Measurements from ENCODE around the gene ITGB1. TPM values are rescaled to one million over a fixed set of nuclear protein-coding genes. Genes with fewer than 3 reads are reported as not detected.
"Not testable (repeated sequence)": the region's sequence is repeated elsewhere in the genome, so short reads cannot be mapped to it uniquely, and the experiment has no call there.

ITGB1 gene
- polyA plus RNA-seq, 4 donors, result 481 to 698 (median 568) TPM

DNA sequence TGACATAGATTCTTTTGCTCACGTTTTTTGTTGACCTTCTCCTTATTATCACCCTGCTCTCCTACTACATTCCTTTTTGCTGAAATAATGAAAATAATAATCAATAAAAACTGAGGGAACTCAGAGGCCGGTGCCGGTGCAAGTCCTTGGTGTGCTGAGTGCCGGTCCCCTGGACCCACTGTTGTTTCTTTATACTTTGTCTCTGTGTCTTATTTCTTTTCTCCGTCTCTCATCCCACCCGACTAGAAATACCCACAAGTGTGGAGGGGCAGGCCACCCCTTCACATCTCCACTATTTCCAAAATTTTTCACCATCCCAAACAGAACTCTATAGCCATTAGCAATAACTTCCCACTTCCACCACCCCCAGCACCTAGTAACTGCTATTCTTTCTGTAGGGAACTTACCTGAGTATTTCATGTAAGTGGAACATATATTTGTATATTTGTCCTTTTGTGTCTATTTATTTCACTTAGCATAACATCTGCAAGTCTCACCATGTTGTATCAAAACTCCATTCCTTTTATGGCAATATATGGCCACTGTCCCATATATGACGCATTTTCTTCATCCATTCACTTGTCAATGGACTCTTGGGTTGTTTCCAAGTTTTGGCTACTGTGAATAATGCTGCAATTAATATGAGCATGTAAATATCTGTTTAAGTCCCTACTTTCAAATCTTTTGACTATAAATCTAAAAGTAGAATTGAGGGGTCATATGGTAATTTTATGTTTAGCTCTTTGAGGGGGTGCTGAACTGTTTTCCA, 62.6 kb downstream of the ITGB1 start:
- not testable (repeated sequence) for DNase-seq (ENCODE audit: low read depth in 4 of 4, low spot score in 2 of 4)

DNA sequence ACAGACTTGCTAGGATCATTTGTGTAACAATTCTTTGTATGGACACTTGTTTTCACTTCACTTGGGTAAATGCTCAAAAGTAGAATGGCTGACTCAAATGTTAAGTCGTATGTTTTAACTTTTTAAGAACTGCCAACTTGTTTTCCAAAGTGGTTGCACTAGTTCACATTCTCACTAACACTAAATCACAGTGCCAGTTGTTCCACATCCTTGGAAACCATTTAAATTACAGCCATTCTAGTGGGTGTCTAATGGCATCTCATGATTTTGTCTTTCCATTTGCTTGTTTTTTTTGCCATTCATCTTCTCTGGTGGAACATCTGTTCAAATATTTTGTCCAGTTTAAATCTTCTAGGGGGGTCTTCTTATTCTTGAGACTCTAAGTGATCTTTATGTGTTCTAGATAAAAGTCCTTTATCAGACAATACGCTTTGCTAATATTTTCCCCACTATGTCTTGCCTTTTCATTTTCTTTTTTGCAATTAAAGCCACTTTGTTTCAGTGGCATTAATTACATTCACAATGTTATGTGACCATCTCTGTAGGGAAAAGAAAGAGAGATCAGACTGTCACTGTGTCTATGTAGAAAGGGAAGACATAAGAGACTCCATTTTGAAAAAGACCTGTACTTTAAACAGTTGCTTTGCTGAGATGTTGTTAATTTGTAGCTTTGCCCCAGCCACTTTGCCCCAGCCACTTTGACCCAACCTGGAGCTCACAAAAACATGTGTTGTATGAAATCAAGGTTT, 63.9 kb downstream of the ITGB1 start:
- DNase-seq (ENCODE audit: low read depth in 4 of 4, low spot score in 2 of 4), result no peak

DNA sequence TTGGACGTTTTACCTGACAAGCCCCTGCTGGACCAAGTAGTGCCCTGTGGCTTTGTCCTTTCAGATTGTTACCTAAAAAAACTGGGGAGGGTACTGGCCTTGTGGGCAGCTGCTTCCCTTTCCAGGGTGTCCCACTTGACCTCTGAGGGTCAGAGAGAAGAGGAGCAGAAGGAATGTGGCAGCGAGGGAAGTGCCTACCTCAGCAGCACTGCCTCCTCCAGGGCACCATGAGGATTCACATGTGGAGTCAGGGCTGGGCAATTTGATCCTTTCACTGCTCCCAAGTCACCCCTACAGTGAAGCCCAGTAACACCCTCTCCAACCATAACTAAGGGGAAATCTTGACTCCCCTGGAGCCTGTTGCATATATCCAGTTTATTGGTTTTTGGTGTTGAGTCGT, 64.6 kb downstream of the ITGB1 start:
- no peak for DNase-seq (ENCODE audit: low read depth in 4 of 4, low spot score in 2 of 4)

DNA sequence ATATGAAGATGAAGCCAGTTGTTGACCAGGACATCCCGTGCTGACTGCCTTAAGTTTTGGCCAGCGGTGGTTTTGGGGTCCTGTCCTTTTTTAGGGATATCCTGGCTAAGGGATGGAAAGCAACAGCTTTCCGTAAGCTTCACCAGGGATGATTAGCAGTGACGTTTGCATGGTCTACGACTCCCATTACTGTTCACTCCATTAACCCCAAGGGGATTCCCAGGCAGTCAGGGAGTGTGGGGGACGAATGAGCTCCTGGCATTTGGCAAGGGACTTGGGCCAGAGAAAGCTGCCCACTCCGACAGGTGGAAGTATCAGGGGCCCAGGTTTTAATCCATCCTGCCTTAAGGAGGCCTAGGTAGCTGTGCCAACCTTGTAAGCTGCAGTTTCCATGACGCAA, 66.8 kb downstream of the ITGB1 start:
- no peak for DNase-seq (ENCODE audit: low read depth in 4 of 4, low spot score in 2 of 4)

DNA sequence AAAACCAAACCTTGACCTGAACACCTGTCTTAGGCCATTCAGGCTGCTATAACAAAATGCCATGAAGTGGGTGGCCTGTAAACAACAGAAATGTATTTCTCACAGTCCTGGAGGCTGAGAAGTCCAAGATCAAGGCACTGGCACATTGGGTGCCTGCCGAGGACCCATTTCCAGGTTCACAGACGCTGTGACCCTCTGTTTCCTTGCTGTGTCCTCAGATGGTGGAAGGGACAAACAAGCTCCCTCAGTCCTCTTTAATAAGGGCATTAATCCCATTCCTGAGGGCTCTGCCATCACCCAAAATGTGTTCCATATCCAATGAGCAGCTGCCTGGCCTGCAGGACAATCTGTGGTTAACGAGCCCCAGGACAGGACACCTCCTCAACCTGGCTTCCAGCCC, 67.6 kb downstream of the ITGB1 start:
- DNase-seq (ENCODE audit: low read depth in 4 of 4, low spot score in 2 of 4), result no peak

DNA sequence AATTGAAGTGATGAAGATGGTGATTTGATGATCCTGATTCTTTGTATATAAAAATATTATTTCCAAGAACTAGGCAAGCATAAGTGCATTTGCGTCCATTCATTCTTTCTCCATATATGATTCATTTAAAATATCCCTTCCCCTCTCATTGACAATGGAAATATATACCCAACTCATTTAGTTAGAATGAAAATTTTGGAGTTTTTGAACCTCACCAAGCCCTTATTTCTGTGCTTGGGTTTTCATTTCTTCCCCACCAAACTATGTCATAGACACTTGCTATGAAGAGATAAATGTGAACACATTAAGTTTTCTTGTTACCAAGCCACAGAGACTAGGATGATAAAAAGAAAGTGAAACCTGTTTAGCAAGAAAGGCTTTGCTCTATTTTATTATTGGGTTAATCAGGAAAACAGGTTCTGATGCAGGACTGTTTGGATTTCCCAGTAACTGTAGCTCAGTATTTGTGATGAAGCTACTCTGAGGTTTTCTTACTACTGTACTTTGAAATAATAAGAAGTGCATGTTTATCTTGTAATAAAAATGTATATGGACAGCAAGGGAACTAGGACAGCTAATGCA, 68.3 kb downstream of the ITGB1 start:
- no peak for DNase-seq (ENCODE audit: low read depth in 4 of 4, low spot score in 2 of 4)

DNA sequence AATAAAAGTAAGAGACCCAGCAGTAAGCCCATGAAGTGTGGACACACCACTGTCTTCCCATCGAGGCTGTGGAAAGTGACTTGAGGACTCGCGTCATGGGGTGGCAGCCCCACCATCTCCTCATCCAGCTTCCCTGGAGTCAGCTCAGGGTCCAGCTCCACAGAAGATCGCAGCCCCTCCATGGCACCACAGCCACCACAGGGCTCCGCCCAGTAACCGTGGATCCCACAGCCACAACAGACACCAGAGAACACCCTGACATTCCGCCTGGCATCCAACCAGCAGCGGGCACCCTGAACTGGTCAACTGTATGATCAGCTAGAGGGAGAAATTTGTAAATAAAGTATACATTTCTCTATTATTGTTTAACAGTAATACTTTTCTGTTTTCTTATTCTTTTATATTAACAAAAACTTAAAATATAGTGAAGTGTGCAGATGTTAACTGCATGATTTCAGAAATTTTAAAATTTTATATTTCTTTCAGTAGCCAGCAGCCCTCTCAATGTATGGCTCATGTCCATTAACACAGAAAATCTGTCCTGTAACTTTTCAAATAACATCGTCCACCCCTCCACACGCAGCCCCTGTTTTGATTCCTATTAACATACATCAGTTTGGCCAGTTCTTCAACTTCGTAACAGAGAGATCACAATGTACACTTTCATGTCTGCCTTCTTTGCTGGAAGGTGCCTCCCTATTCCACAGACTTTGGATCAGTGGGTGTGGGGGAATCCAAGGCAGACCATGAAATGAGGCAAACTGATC, 69.7 kb downstream of the ITGB1 start:
- DNase-seq (ENCODE audit: low read depth in 4 of 4, low spot score in 2 of 4), result no peak

DNA sequence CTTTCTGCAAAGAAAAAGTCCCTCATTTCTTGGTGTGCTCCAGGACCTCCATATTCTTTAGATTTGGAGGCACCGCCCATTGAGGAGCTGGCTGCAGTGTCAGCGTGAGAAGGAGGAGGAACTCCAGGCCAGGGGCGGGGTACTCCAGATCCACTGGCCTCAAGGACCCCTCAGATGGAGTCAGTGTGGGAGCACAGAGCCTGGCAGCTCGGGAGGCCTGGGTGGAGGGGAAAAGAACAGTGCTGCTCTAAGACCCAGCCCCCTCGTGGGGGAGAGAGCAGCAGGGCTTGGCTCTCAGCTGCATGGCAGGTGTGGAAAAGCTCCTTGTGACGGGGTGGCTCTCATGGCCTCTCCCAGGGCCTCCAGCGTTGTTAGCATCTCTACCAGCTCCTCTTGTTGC, 70.5 kb downstream of the ITGB1 start:
- DNase-seq (ENCODE audit: low read depth in 4 of 4, low spot score in 2 of 4), result no peak

DNA sequence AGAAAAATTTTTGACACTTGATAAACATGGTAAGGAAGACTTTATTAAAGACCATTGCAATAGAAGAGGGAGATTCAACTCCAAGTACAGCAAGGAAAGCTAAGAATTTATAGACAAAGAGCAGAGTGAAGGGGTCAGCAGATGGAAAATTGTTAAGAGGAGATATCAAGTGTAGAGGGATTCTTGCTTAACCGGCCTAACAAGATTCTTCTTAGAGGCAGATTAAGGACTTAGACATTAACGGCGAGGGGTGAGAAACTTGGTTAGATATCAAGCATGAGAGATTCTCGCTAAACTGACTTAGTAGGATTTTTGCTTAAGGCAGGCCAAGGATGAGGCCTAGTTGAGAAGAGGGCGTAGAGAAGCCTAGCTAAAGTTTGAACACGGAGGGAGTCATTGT, 76.0 kb downstream of the ITGB1 start:
- no peak for DNase-seq (ENCODE audit: low read depth in 4 of 4, low spot score in 2 of 4)

DNA sequence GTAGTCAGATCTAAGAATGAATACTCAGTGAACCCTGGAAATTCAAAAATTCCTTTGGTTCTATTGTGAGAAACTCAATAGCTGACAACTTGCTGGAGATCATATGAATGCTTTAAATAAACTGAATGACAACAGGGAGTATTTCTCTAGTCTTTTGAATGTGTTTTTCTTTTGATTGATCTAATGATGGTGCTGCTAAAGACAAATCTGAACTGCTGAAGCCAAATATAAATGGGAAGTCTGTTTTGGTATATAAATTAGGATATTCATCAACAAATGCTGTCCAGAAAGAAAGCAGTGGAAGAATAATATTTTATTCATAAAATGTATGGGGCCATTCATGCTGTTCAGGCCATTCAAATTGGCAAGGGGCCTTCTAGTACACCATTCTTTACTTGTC, 79.4 kb downstream of the ITGB1 start:
- no peak for DNase-seq (ENCODE audit: low read depth in 4 of 4, low spot score in 2 of 4)

DNA sequence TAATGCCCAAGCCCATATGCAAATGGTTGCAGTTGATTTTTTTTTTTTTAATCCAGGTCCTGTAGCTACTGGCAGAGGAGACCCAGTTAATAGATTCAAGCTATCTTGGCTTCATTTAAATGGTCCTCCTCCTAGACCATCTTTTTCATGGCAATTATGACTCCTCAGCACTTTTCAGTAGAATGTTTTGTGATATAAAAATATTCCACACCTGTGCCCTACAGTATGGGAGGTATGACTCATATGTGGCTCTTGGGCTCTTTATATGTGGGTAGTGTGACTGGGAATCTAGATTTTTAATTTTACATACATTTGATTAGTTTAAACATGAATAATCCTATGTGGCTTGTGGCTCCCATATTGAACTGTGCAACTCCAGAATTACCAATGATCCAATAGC, 80.1 kb downstream of the ITGB1 start:
- DNase-seq (ENCODE audit: low read depth in 4 of 4, low spot score in 2 of 4), result no peak

DNA sequence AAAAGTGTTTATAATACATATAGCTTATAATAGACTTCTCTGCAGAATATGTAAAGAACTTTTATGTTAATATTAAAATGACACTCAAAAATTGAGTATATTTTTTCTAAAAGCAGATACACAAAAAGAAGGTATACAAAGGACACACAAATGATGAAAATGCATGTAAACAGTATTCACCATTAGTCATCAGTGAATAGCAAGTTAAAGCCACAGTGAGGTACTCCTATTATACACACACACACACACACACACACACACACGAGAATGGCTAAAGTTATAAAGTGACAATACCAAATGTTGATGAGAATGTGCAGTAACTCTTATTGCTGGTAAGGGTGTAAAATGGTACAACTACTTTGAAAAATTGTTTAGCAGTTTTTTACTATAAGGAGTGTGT, 92.9 kb downstream of the ITGB1 start:
- DNase-seq (ENCODE audit: low read depth in 4 of 4, low spot score in 2 of 4), result no peak

DNA sequence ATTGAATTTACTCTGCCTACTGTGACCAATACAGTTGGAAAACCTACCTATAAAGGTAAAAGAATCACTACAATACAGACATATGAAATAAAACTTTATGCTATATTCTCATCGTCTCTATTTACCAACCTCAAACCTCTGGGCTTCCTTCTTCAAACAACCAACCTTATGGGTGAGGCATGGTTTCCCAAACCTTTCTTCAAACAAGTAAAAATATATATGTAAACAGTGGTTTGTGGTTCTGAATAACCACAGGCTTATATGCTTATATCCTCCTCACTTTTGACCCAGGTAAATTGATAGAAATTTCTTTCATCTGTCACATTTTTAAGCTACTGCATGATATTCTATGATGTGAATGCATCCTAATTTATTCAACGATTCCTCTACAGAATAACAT, 103.6 kb downstream of the ITGB1 start:
- DNase-seq (ENCODE audit: low read depth in 4 of 4, low spot score in 2 of 4), result no peak

DNA sequence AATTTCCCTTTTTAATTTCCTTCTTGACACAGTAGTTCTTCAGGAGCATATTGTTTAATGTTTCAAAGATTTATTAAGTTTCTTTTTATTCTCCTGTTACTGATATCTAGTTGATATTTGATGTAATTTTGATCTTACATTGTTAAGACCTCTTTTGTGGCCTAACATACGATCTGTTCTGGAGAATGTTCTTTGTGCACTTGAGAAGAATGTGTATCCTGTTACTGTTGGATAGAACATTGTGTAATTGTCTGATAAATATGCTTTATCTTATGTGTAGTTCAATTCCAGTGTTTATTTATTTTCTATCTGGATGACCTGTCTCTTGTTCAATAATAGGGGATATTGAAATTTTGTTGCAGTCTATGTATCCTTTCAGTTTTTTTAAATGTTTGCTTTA, 106.7 kb downstream of the ITGB1 start:
- DNase-seq (ENCODE audit: low read depth in 4 of 4, low spot score in 2 of 4), result no peak
